Measurements from ENCODE around the gene CSRNP3.
"Not testable (repeated sequence)": the region's sequence is repeated elsewhere in the genome, so short reads cannot be mapped to it uniquely, and the experiment has no call there.

CSRNP3 gene

DNA sequence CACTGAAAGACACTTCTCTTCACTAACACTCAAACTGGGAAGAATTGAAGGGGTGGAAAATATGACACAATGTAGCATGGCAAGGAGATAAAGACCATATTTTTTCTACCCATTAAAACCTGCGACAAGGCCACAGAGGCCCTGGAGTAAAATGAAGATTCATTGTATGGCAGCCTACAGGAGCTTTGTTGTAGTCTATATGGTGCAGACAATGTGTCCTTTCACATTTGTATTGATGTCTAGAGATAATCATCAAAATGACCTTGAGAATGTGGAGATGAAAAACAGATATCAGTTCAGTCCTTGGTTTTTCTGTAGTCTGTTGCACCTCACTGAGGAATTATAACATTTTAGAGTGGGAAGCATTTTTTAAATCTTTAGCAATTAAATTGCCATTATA lies 80.1 kb downstream of the CSRNP3 start:
- no peak for DNase-seq

DNA sequence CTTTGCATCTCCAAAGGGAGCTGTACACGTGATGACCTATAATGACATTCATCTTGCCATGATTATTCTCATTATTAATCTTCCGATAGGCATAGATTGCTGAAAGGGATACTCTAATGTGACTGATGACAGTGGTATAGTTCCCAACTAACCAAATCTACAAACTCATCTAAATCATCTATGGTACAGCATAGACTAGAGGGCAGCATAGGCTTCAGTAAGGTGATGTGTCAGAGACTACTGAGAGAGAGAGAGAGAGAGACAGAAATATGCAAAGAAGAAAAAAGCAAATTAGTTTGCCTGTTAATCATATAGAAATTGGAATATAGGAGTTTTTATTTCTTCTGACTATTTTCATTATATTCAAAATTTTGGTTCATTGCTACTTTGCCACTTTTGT lies 89.3 kb downstream of the CSRNP3 start:
- DNase-seq, result no peak

DNA sequence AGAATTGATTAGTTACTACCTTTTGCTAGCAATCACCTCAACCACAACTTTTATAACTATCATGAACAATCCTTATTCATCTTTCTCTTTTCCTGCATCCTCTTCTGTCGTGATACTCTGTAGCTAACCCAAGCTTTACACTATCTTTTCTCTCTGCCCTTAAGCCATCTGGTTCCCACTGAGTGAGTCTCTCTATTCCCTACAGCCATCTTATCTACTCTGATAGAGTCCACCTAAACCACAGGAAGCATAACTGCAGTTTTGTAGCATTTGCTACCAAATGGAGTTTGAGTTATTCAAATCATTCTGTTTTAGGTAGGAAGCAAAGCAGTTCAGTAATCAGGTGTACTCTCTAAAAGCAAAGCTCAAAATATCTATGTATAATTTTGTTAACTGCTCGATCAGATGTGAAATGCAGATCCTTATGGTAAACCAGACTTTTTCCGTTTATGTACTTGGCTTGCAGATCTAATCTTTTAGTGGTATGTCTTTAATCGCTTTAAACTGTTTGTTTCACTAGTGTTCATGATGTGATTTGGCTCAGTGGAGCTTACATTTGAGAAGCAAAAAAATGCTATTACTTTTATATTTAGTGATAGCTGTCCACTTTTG lies 91.0 kb downstream of the CSRNP3 start:
- DNase-seq, result no peak

DNA sequence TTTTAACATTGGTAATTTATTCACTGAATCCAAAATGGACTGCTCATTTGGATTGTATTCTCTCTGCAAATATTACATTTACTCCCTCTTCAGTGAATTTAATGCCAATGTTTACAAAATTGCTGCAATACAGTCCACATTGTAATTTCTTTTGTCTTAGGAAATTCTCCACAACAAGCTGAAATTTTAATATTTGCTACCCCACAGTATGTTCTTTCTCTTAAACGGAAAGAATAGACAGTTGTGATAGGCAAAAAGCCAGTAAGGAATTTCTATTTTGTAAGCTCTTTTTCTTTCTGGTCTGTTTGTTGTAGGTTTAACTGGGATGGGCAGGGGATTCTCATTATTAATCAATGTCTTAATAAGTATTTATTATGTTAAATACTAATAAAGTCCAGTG lies 92.0 kb downstream of the CSRNP3 start:
- no peak for DNase-seq

DNA sequence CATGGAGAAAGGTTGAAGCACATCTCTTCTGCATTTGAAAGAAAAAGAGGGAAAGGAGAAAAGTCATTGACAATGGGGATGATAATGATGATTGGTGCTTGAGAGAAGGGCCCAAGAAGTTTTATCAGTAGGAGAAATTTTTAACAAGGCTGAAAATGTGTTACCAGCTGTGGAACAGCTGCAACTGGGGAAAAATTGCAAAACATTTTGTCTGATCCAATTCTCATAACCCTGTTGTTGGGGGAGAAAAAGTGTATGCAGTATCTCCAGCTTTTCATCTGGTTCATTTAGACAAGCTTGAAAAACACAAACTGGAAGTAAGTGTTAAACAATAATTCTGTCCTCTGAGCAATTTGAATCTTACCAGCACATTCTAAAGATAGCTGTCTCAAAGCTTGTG lies 92.7 kb downstream of the CSRNP3 start:
- DNase-seq, result no peak

DNA sequence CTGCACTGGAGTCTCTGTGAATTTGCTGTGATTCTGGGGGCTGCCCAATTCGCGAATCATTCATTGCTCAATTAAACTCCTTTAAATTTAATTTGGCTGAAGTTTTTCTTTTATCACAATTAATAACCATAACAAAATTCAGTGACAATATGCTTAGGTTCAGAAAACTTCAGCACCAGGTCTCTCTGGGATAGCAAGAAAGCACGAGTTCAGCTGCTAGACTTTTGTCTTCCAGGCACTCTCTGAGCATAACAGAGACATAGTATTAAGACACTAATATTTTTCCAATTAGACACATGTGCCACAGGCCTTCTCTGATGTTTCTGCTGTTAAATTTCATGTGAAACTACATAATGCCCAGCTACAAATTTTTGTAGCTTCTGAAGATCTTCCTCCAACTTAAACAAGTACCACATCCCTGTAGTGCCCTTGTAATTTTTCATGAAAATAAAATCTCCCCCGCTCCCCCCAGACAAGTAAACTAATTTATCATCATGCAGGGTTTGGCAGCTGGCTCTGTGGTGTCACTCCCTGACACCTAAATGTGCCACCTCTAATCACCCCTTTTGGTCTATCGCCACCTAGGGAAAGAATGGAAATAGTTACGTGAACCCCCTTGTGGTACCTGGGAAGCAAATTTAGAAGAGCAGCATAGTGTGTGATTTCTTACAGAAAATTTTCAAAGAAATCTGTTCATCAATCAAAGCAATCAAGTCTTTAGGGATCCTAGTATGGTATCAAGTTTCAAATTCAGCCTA lies 94.1 kb downstream of the CSRNP3 start:
- DNase-seq, result no peak

DNA sequence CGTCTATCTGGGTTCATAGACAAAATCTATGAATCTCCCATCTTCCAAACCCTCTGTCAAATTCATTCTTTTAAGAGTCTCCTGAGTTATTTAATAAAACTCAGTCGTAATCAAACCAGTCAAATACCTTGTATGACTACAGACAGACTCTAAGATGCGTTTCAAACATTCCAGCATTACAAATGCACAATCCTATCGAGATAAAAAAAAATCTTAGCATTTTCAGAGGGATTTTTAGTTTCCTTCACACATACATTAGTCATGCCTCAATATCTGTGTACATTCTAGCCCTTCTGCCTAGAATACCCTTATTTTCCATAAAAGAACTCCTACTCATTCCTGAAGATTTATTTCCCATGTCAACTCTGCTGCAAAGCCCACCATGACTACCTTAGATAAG lies 96.5 kb downstream of the CSRNP3 start:
- no peak for DNase-seq

DNA sequence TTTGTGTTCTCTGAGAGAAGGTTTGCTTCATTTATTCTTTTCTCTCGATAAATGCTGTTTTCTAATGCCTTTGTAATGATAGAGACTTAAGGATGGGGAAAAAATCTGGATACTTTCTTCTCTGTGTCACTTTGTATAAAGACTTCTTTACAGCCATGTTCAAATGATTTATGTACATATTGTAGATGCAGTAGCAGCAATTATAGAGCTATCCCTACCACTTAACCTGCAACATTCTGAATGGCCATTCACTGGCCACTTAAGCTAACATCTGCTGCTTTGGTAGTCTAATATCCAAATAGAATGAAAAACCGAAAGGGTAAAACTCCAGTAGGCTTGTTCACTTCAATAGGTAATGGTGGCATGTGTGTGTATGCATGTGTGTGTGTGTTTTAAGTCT lies 97.8 kb downstream of the CSRNP3 start:
- no peak for DNase-seq

DNA sequence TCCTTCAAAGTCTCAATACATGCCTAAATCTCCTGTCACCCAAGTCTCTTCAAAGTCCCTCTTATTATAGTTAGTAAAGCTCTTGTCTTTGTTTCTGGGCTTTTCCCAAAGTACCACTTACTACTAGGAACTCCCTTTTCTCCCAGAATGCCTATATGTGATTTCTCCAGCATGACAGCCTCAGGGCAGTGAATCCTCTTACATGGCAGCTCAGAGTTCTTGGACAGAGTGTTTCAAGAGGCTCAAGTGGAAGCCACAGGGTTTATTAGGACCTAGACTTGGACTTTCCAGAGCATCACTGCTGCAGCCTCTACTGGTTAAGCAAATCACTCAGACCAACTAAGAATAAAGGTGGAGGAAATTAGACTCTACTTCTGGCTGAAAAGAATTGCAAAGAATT lies 98.9 kb downstream of the CSRNP3 start:
- no peak for DNase-seq

DNA sequence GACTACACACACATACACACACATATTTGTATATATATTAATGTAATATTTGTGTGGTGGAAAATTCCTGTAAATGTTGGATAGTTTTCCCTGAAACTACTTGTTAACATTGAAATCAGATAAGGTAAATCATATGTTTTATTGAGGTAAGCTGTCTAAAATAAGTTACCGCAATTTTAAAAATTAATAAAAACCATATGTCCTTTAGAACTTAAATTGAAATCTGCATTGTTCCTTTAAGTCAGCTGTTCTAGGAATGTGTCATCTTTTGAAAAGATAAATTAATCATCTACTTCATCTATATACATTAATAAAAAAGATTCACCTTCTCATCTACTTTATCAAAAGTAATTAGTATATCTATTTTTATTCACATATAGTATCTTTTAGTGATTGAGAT lies 102.0 kb downstream of the CSRNP3 start:
- no peak for DNase-seq

DNA sequence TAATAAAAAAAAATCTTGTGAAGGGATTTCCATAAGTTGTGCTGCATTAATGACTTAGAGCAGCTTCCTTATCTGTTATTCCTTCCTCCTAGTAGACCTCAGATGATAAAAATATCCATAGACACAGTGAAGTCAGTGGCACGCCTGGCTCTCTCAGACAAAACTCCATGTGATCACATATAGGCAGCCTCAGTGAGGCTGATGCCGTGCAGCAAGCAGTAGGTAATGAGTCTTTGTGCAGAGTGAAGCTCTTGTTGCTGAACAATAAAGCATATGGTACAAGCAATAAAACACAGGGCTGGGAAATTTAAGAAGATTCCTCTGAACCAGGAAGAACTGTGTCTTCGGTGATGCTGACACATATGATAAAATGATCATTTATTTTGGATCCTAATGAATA lies 102.7 kb downstream of the CSRNP3 start:
- no peak for DNase-seq

DNA sequence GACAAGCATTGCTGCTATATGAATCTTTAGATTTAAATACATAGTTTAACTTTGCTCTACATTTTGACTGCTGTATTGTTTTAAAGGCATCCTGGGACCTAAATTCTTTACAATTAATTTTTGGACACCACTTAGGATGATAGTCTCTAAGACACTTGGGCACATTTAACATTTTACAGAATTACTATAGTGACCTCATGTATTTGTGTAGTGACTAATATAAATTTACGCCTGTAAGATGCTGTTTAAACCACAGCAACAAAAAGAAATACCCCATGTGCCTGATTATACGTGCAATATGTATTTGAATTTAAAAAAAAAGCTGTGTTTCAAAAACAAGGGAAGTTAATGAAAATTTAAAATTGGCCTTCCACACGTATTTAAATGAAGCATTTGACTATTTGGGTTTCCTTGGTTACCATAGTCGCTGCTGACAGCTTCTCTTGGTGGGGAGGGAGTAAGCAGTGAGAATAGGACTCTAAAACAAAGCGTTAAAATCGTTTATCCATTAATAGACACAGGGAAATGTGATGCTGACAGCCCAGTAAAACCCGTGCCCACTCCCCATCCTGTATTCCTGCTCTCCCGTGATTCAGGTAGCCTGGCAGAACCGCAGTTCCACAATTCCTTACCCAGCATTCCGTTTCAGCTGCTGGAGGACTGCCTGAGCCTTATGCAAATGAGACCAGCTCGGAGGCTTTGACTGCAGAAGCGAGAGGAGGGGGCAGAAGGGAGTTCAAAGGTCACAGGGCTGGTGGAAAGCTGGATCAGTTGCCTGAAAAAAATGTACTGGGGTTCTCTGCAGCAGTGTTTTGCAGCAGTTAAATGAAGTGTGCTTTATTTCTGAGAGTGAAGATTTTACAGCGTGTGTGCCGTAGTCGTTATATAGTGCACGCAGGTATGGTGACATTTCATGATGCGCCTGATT lies 104.3 kb downstream of the CSRNP3 start:
- no peak for DNase-seq

DNA sequence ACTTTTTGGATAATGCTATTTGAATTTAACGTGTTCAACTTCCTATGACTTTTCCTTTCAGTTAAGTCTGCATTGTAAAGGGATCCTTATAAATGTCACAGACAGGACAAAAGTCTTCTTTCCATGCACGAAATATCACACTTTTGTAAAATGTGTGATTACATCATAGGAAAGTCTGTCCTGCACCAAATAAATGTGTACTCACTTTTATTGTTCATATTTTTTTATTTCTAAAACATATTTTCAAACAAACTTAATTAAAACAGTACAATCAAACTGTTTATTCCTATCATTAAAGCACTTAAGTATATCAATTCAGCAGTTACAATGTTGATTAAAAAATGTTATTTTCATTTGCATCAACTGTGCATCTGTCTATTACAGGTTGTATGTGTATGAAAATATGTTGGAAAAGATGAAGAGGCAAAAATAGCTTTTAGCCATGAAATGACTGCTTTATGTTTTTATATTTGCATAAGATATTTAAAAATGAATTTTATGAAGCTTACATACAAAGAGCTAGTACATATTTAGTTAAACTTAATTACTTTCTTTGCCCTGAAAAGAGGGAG lies 105.6 kb downstream of the CSRNP3 start:
- DNase-seq, result no peak

DNA sequence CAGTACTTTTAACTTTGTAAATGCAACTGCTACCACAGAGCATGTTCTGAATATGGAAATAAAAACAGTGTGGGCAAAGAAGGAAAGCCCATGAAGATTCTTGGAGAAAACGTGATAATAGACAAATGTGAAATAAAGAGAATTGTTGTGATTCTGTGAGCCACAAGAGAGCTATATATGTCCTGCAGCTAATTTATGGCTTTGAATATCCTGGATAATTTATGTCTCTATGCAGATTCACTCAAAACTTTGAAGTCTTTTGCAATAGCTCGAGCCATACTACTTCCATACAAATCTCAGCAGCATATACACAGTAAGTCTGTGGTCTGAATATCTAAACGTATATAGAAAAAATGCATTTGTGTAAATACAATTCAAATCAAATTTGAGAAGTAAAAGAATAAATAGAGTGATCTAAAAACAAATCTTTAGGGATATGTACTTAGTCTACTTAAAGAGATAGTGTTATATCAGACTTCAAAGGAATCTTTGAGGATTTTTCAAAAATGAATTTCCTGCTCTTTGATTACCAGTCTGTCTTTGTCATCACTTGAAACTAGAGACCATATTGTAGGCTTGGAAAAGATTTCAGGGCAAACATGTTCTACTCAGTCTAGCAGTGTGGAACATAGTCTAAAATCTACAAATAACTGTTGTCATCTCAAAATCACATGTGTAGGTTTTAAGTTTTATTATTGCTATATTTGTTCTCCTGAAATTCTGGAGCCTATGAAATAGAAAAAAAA lies 107.1 kb downstream of the CSRNP3 start:
- no peak for DNase-seq

DNA sequence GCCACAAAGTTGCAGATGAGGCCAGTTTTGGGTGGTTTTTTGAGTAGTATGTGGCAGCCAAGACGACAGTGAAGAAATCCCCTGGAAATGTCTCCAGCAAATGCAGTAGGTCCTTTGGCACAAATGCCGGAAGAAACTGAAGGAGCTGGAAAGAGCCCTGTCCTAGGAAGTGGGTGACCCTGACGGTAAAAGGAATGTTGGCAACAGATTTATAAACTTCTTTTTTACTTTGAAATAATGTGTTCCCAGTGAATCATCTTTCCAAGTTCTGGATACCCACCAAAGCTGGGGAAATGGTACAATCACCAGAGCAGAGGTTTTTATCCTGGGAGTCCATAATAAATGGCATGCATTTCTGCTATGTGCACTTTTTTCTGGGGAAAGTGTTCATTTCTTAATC lies 112.9 kb downstream of the CSRNP3 start:
- DNase-seq, result no peak

DNA sequence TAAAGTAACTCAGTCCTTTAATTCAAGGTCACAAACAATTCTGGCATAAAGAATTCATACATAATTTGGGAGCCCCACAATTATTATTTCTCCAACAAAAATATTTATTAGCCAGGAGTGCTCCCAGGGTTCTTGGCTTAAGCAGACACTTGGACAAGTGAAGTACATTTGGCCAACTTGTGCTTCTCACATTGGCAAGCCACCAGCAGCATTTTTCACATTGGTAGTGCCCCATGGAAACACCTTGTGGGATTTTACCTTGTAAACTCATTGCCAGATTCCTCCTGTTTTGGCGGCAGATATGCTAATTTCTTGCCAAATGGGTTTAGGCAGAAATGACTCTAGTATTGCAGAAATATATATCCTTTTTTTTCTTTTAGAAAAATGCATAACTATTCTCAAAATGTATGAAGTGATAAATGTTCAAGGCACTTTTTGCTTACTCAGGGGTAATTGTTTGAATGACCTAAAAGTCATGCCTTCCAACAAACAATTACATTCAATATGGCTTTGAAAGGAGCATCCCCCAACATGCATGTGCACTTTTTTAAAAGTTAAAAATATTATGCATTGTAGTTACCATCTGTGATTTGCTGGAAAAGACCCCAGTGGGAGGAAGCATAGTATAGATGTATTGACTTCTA lies 113.5 kb downstream of the CSRNP3 start:
- no peak for DNase-seq

DNA sequence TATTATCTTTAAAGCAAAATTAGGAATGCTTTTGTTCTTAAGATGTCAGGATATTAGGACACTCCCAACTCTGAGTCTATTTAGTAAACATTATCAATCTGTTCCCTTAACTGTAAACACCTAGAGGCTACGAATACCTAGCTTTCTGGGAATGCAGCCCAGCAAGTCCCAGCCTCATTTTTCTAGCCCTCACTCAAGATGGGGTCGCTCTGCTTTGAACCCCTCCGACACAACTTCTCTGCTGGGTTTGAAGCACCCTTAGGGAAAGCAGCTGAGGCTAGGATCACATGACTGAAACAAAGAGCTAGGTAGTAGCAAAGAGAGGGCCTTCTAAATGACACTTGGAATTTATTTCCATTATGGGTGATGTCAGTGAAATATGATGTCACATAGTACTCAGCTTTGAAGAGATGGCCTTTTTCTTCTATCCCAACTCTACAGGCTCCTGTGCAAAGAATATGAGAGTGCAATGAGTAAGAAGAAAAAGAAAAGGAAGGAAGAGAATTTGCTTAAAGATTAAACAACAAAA lies 114.7 kb downstream of the CSRNP3 start:
- DNase-seq, result no peak

DNA sequence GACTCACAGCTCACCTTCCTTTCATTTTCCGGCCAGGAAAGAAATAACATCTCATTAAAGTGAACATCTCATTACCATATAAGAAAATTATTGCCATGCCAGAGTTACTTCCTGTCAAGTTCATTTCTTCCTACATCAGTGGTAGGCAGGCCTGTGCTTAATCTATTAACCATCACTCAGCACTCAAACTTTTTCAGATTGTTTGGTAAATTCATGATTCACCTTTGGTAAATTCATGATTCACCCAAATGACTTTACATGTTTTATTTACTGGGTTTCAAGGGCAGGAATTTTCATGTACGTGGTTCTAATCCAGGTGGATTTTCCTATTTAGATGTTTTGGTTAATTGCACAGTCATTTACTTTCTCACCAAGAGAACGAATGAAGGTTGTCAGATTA lies 116.5 kb downstream of the CSRNP3 start:
- no peak for DNase-seq

DNA sequence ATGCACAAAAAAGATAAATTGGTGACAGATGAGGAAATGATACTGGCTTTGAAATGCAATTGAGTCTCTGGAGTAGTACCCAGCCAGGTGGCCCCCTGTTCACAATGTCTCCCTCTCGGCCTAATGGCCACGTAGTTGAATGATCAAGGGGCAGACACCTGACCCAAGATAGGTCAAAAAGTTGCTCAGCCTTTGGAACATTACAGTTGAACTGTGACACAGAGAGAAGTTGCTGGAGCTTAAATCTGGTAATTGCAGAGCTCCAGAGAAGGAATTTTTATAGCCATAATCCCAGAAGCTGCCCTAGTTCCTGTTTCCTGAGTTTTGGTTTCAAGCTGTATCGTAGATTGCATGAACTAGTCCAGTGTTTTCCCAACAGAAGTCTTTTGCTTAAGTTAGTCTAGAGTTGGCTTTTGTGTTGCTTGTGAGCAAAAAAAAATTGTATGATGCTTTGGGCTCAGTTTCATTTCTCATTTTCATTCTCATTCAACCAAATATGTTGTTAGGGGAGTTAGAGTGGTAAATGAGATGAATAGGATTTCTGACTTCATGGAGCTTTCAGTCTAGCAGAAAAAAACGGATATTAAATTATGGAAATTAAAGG lies 117.9 kb downstream of the CSRNP3 start:
- no peak for DNase-seq

DNA sequence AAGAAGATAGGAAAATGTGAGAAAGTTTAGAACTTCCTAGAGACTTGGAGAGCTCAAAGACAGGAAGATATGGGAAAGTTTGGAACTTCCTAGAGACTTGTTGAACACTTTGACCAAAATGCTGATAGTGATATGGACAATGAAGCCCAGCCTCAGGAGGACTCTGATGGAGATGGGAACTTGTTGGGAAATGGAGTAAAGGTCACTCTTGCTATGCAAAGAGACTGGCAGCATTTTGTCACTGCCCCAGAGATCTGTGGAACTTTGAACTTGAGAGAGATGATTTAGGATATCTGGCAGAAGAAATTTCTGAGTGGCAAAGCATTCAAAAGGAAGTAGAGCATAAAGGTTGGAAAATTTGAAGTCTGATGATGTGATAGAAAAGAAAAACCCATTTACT lies 121.5 kb downstream of the CSRNP3 start:
- not testable (repeated sequence) for DNase-seq

DNA sequence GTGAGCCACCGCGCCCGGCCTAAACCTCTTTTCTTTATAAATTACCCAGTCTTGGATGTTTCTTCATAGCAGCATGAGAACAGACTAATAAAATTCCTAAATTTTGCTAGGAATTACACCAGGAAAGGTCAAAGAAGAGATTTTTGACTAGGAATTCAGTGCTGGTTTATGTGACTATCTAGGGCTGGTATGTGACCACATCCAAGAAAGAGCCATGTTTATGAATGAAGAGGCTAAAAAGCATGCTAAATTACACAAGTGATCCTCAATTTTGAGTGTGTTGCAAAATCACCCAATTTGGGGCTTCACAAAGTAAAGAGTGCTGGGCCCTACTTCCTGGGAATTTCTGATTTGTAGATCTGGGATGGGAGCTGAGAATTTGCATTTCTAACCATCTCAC lies 123.6 kb downstream of the CSRNP3 start:
- no peak for DNase-seq

All from T-helper 1 cell (primary cell).